SKM-1 (cell line): ENCODE measurements around the gene MPND.

Experiments used
- DNase-seq: peaks from one replicate; lab custom pipeline; 2025; ENCODE audit not compliant: unreplicated experiment; lab: John Stamatoyannopoulos, UW

The MPND gene

DNA sequence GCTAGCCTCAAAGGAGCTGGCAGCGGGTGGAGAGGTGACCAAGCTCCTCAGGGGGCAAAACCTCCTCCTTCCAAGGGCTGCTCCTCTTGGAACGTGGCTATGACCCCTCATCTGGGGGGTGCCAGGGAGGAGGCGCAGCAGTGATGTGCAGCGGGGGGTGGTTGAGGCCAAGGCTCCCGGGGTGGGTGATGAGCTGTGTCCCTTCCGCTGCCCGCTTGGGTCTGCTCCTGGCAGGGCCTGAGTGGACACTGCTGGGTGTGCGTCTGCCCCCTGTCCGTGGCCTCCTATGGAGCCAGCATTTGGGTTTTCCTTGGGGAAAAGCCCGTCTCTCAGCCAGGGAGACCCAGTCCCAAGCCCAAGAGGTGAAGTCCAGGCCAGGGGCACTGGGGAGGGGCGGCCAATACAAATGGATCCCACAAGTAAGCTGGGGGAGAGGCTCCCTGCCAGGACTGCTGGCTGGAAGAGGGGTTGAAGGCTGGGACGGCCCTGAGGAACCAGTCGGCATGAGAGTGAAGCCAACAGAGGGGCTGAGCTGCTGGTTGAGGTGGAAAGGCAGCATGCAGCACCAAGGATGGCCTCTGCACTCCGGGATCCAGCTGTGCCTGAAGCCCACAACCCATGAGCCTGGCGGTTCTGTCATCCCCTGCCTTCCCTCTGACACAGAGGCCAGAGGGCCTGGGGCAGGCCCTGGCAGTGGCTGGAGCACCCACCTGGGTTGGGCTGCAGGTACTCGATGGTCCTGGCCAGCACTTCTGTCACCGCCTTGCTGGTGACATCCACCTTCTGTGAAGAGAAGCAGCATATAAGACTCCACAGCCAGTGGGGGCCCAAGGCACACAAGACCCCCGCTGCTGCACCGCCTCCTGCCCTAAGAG is 22.7 kb downstream of the MPND start:
- DNase-seq: no peak

DNA sequence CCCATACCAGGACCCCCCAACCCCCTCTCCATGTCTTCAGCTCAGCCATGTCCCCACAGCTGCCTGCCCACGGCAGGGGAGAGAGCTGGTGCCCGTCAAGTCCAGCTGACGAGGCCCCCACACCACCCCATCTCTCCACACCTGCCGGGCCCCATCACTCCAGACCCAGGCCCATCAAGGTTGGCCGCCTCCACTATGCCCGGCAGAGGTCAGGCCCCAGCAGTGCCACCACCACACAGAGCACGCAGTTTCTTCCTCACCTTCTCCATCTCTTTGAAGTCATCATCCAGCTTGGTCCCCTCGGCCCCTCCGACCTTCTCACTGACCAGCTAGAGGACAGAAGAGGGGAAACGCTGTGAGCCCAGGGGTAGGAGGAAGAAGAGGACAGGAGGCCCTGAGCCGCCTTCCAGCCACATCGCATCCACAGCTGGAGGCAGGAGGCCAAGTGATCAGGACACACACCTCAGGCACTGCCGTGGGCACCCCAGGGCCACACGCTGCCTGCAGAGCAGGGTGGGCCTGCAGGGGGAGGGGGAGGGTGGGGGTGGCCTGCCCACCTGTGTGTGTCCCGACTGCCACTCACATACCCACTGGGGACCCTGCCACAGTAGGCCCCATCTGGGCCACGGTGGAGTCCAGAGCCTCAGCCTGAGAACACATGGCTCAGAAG is 23.4 kb downstream of the MPND start:
- no peak for DNase-seq

DNA sequence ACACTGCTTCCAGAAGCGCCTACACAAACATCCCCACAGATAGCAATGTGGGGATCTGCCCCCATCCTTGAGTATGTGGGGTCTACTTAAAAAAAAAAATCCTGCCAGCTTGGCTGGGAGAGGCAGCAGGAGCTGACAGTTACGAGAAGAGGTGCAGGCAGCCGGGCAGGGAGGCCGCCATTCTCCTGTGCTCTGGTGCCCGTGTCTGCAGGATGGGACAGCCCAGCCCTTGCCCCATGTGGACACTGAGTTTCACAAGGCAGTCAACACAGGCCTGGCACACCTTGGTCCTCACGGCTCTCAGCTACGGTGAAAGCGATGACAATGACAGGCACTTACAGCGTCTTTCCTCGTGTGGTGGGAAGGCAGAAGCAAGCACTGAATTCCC is 24.0 kb downstream of the MPND start:
- no peak for DNase-seq

DNA sequence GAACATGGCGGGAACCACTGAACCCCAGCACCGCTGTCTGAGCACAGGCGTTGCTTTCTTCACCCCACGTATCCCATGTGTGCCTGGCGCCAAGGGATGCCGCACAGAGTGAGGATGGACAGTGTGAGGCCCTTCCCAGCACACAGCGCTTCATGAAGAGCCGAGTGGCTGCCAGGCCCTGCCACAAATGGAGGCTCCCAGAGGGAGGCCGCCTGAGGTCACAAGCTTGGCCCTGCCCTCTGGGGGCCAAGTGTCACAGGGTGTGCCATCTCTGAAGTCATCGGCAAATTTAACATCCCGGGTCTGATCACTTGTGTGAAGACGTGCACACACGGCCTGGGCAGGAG is 24.4 kb downstream of the MPND start:
- no peak for DNase-seq

DNA sequence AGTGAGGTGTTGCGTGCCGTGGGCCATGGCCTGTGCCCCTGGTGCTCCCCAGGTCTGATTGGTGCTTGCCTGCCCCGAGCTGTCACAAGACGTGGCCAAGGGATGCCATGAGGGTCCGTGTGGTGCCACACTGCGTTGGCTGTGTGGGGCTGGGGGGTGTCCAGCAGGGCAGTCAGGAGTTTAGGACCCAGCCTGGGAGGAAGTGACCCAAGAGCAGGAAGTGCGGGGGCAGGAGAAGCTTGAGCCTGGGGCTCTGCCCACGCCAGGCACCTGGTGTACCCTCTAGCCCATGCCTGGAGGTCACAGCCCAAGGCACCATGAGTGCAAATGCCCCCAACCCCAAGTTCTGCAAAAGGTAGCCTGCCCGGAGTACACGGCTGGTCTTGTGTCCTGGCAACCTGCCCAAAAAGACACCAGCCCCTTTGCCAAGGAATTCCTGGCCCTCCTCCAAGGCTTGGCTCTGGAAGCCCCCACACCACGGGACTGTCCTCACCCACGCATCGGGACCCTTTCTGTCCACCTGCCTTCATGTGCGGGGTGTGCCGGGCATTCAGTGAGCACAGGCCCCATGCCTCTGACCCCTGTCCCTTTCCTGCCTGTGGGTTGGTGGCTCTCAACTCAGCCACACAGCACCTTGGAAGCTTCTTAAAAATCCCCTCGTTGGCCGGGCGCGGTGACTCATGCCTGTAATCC is 24.9 kb downstream of the MPND start:
- no peak for DNase-seq

DNA sequence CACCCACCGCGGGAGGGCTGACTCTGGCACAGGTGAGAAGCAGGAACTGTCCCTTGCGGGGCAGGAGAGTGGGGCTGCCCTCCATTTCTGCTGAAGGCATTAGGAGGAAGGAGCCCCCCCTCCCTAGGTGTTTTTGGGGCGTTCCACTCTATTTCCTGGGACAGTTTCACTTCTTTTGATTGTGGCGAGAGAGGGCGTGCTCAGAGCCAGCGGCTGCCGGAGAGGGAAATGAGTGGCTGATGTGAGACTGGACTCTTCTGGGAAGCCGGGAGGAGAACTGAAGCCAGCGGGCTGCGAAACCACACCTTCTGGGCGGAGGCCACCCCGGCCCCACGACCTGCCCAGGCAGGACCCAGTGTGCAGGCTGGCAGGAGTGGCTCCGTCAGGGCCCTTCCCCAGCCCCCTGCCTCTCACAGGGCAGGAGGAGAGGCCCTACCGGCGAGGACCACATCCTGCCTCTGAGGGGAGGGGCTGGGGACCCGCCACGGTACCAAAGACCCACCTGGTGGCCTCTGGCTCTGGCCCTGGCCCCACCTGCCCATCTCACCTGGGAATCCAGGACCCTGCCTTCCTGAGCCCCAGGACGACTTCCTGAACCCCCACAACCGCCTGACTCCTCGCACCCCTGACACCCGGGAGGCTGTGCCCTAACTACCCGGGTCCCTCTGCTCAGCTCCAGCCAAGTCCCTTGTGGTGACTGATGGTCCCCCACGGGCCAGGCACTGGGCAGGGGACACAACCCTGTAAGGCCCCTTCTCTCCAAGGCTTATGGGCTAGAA is 25.9 kb downstream of the MPND start:
- peak; percentile 28 for DNase-seq

DNA sequence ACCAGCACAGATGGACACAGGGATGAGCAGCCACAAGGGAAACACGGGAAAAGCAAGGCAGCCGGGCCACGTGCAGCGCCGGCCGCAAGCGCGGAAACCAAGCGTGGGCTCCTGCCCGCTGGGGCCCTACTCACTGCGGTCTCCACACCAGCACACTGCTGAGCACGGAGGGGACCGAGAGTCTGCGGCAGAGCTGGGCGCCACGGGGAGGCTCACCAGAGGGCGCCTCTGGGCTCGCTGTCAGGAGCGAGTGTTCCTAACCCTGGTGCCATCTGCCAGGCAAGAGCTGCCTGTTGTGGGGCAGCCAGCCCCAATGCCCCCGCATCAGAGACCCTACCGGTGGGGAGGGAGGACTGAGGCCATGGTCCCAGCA is 26.5 kb downstream of the MPND start:
- no peak for DNase-seq

DNA sequence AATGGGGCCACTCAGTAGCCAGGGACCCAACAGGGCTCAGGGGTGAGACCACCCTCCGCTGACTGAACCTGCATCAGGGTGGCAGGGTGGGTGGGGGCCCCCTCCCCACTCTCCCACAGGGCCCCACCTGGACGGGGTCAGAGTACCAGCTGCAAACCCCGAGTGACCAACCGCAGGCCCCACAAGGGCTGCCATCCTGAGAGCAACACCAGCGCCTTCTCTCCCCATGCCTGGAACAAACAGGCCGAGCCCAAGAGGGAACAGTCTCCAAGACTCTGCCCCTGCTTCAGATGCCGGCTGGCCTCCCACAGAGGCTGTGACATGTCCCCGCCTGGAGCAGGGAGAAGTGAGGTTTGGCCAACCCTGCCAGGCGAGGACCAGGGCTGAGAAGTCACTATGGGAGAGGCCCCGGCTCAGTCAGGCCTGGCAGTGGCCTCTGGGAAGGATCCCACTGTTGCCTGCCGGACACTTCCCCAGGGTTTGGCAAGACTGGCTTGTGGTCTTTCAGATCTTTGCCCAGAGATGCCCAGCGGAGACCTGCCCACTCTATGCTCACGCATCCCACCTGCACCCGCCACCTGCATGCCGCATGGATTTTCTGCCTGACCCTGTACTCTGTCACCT is 27.2 kb downstream of the MPND start:
- DNase-seq: no peak

DNA sequence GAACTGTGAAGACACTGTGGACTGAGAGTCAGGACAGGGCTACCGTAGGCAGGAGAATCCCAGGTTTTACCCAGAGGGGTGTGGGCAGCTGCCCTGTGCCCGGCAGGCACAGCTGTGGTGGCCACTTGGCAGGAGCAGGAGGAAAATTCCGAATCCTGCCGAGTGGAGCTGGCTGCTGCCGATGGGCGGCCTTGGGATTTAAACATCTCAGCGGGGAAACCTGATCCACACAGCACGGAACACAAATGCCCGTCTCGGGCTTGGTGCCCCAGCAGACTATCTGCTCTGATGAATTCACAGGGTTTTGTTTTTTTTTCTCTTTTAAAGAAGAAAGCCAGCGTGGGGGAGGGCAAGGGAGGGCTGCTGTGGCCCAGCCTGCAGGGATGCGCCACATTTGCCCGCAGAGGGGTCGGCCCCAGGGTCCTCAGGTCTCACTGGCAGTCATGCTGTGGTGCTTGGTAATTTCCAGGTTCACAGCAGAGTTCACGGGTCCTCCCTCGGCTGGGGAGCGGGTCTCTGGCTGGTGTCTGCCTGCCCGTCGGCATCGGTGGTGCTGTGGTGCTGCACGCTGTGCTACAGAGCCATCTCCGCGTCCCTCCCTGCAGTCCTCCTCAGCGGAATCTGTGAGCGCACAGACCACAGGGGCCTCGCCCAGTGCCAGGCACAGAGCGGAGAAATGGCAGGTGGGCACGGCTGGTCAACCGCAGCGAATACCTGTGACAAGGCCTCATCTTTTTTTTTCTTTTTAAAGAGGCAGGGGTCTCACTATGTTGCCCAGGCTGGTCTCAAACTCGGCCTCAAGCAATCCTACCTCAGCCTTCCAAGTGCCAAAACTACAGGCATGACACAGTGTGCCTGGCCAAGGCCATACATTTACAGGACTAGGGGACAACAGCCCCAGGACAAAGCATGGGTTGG is 28.1 kb downstream of the MPND start:
- no peak for DNase-seq

DNA sequence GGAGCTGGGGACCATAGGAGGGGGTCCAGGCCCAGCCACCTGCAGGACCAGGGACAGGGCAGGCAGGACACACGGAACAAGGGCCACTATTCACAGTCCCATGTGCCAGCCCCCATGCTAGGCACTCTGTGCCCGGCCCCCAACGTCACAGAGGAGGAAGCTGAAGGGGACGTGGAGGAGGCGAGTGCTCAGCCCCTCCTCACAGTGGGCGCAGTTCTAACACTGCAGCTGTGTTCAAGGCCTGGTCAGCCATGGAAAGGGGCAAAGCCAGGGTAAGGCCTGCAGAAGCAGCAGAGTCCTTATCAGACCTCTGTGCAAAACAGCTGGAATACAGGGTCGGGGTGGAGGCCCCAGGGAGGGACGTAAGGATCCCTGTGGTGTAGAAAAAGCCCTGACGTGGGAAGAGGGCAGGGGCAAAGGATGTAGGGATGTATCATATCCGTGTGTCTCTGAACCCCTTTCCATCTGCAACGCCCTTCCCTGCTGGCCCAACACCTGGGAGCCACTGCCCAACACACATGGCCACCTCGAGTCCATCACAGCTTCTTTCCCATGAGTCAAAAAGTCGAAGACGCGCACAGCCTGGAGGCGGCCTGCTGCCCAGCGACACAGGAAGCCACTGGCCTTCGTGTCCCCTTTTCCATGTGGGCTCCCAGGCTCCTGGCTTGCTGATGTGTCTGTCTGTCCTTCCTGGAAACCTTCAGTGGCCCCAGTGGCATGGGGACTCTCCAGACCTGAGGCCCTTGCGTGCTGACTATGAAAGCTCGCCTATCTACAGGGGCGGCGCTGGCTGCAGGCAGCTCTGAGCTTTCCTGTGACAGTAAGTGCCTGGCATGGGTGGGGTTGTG is 29.0 kb downstream of the MPND start:
- no peak for DNase-seq

DNA sequence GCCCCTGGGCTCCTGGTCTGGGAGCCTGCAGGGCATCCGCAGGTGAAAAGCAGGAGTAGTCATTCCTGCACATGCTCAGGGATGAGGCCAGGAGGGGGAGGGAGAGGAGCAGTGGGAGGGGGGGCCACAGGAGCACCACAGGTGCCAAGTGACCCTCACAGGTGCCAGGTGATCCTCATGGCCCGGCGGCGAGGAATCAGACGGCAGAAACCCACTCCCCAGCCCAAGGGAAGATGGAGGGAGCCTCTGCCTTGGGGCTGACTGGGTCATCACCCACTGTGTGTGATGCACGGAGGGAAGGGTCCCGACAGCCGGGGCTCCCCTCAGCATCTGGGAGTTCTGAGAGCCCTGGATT is 29.6 kb downstream of the MPND start:
- DNase-seq: no peak

DNA sequence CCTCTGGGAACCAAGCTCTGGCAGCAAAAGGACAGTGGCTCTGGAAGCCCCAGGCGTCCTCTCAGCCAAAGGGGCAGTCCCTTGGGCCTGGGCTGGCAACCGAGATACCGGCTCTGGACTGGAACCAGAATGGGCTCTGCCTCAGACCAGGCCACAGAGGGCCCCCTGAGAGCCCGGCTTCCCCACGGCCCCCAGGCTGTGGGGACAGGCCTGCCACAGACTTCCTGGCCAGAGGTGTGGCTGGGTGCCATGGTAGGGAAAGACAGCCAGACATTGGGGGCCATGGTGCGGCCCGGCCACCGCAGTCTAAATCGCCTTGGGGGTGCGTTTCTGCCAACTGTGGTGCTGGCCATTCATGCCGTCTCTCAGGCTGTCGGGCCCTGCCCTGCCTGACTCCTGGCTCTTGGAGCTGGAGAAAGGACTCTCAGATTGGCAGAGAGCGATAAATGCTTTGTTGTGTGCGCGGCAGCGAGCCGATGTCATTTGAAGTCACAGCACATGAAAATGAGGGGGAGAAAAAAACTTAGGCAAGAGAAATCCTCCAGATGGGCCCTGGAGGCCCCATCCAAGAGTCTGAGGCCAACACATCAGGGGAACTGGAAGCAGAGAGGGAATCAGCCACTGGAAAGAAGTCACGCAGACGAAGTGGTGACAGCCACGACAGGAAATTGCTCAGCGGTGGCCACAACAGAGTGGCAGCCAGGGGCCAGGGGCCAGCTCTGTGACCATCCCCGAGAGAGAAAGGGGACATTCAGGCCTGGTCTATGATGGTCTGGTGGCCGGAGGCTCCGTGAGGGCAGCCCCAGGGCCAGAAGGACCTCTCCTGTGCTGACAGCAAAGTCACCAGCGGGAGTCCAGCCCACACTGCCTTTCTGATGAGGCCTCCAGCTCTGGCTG is 30.5 kb downstream of the MPND start:
- DNase-seq: no peak

DNA sequence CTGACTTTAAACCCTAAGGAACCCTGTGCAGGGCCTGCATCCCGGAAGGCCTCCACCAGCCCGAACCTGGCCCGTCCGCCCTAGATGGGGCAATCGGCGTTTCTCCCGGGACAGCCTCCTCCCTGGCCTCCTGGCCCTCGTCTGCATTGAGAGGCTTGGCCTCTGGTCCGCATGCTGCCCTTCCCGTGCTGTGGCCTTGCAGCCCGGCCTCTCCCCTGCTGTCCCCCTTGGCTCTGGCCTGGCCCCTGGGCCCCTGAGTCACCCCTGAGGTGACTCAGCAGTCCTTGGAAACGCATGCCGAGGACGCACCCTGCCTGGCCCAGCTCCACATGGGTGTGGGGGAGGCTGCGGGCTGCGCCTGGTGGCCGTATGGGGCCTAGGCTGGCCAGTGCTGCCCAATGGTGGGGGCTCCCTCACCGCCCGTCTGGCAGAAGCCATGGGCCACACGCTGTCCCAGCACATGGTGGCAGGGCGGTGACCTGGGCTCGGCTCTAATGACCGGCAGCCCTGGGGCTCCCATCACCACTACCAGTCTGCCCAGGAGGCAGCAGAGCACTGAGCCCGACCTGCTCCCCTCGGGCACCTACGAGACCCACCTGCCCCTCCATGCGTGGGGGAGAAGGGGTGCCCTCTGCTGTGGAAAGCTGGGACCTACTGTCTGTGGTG is 31.3 kb downstream of the MPND start:
- no peak for DNase-seq

DNA sequence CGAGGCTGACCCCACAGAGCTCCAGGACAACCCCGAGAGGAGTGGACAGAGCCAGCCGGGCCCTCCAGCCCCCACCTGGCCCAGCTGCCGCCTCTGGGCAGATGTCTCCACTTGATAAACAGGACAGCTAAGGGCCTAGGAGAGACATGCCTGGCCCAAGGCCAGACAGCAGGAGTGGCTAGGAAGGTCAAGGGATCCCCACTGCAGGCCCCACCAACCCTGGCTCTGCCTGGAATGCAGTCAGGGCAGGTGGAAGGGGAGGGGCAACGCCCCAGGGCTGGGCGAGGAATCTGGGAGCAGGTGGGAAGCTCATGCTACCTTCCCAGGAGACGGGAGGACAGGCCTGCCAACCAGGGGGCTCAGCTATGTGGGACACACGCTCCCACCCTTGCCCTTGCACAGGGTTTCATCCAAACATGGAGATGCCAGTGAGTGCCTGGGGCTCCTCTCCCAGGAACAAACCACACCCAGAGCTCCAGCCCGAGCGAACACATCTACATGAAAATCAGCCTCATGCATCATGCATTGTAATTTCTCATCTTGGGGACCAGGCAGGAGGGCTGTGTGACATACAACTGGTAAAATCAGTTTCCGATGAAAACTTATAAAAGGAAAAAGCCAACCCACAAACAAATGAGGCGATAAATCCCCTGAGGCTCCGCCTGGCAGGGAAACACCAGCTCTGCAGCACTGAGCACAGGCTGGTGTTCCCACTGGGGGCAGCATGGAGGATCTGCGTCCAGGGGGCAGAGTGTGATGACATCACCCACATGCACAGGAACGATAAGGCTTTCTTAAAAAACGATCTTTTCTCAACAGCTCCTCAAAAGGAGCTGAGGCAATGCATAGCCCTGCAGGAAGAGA is 32.0 kb downstream of the MPND start:
- no peak for DNase-seq

DNA sequence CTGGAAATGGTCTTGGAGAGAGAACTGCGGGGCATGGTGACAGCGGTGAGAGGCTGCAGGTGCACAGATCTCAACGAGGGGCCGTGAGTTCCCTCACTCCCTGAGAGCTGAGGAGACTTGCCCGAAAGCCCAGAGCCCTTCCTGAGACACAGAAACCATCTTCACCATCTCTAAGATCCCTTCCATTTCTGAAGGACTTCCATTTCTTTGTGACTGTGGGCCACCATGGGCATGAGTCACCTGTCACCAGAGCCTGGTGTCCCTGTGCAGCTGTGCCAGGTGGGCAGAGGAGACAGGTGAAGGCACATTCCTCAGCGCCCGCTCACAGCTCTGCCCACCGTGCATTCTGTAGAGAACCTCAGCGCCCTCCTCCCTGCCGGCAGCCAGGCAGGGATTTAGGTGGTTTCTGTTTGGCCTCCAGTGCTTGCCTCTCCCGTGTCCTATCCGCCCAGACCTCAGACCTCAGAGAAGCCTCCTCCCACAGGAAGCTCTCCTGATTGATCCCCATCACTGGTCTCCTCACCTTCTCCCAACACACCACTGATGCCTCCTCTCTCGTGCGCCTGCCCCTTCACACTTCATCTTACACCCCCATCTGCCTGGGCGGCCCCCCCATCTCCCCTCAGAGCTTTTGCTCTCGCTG is 32.8 kb downstream of the MPND start:
- DNase-seq: no peak

DNA sequence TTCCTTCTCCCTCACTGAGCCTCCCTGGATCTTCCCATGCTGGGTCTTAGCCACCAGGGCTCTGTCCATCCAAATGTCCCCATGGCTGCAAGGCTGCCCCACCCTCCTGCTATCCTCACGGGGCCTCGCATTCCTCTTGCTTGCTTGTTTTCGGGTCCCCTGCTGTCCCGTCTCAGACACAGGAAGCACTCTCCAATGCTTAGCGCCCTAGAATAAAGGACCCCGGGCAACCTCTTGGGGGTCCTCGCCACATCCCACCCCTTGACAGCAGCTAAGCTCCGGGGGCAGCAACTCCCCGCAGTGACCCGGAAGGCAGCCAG is 33.3 kb downstream of the MPND start:
- DNase-seq: no peak
